ENCODE data around the gene MYRF. TPM values are rescaled to one million over a fixed set of nuclear protein-coding genes. Genes with fewer than 3 reads are reported as not detected.

MYRF gene
- total and polyA plus RNA-seq, 2 donors (not counting 3 experiments of a cell fraction or from before 2014, with no cell fraction given), result 0.82 to 0.98 TPM

DNA sequence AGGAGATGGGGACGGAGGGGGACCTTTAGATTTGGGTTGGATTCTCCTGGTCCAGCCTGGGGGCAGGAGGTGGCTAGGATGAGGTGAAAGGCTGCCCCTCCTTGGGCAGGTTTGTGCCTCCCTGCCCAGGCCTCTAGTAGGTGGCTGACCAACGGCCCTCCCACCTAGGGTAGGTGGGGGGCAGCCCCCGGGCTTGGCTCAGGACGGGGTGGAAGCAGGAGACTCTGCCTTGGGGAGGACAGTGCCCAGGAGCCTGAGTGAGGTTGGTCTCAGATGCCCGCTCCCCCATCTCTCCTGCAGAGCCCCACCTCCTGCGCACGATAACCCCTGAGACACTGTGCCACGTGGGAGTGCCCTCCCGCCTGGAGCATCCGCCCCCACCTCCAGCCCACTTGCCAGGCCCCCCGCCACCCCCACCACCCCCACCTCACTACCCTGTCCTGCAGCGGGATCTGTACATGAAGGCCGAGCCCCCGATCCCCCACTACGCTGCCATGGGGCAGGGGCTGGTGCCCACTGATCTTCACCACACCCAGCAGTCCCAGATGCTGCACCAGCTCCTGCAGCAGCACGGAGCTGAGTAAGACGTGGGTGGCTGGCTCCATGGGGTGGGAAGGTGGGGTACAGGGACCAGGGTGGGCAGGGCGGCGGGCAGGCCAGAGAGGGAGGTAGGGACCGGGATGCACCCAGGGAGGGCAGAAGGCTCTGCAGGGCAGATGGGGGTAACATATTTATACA is 17.7 kb downstream of the MYRF start:
- DNase-seq (ENCODE audit: low read depth, low spot score) (no peak), FAIRE-seq (no peak)
- H3K9ac ChIP-seq (replicated peaks; ENCODE audit: extremely low read depth, insufficient read depth, low read length), result no peak overlapping the region
- no peaks in the 10 kb centered on the region for H3K9me1 ChIP-seq (replicated peaks; ENCODE audit: control insufficient read depth, extremely low read depth, insufficient read depth, low read length)
- intact Hi-C loops (cut with micrococcal nuclease), result no loop called here
- no peaks in the 10 kb centered on the region for H4K20me1 ChIP-seq (replicated peaks; ENCODE audit: control insufficient read depth, extremely low read depth, insufficient read depth, low read length)
- H3K36me3 ChIP-seq (ENCODE audit: control insufficient read depth in 2 of 2, extremely low read depth in 1 of 2, insufficient read depth in 2 of 2, low read length in 2 of 2), result no peaks in the 10 kb centered on the region
- no peak overlapping the region for H3K4me2 ChIP-seq (ENCODE audit: insufficient read depth, low read length)
- H3K27ac ChIP-seq (ENCODE audit: insufficient read depth, low read depth, low read length), result no peak overlapping the region
- peaks cover 6% of the 10 kb centered on the region for H3K4me1 ChIP-seq (ENCODE audit: control insufficient read depth, extremely low read depth, insufficient read depth, low read length)
- H3K27me3 ChIP-seq (ENCODE audit: control insufficient read depth in 2 of 2, insufficient read depth in 2 of 2, low read length in 2 of 2), result no peaks in the 10 kb centered on the region
- H2AFZ ChIP-seq (ENCODE audit: low read depth, low read length), result no peak overlapping the region
- dilution Hi-C loops (cut with MboI; ENCODE audit: extremely low pct_ligation_motif_present, low sequenced_read_pairs), result no loop called here
- CTCF ChIA-PET, result no interaction called here
- TF ChIP-seq MYC (IDR thresholded peaks at IDR 0.05; ENCODE audit: low read depth, low read length), result no peak
- no peak for TF ChIP-seq FOS (IDR thresholded peaks at IDR 0.05; ENCODE audit: borderline replicate concordance, insufficient read depth, low read length)
- TF ChIP-seq, protein P1, sequence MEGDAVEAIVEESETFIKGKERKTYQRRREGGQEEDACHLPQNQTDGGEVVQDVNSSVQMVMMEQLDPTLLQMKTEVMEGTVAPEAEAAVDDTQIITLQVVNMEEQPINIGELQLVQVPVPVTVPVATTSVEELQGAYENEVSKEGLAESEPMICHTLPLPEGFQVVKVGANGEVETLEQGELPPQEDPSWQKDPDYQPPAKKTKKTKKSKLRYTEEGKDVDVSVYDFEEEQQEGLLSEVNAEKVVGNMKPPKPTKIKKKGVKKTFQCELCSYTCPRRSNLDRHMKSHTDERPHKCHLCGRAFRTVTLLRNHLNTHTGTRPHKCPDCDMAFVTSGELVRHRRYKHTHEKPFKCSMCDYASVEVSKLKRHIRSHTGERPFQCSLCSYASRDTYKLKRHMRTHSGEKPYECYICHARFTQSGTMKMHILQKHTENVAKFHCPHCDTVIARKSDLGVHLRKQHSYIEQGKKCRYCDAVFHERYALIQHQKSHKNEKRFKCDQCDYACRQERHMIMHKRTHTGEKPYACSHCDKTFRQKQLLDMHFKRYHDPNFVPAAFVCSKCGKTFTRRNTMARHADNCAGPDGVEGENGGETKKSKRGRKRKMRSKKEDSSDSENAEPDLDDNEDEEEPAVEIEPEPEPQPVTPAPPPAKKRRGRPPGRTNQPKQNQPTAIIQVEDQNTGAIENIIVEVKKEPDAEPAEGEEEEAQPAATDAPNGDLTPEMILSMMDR (IDR thresholded peaks at IDR 0.05; ENCODE audit: extremely low read depth in 1 of 2, insufficient read depth in 1 of 2, low read depth in 1 of 2, low read length in 2 of 2), result no peak
- H3K4me3 ChIP-seq (replicated peaks in 1 of 3; ENCODE audit: insufficient read depth in 1 of 3, low read depth in 1 of 3, low read length in 3 of 3), result no peak overlapping the region
- POLR2A ChIA-PET, result no interaction called here
- no peaks in the 10 kb centered on the region for H3K79me2 ChIP-seq (ENCODE audit: control insufficient read depth, insufficient read depth, low read length)
- BruUV-seq (replicated peaks), result no TSS peak
- no peaks in the 10 kb centered on the region for H3K9me3 ChIP-seq (replicated peaks; ENCODE audit: control insufficient read depth, insufficient read depth, low read length)

DNA sequence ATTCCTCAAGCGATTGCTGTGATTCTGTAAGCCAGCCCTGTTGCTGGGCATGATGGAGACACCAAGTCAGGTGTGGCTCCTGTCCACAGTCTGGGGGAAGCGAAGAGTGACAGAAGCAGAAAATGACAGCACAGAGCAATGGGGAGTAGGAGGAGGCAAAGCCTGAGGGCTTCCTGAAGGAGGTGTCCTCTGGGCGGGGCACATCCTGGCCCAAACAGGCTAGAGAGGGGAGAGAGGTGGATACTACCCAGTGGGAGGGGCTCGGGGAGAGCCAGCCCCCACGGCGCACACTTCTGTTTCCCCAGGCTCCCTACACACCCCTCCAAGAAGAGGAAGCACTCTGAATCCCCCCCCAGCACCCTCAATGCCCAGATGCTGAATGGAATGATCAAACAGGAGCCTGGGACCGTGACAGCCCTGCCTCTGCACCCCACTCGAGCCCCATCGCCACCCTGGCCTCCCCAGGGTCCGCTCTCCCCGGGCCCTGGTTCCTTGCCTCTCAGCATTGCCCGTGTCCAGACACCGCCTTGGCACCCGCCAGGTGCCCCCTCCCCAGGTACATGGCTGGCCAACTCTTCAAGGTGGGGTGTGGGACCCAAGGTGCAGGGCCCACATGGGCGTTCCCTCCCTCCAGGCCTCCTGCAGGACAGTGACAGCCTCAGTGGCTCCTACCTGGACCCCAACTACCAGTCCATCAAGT is 18.9 kb downstream of the MYRF start:
- Histone ChIP-seq H3K4me1 (ENCODE audit: control insufficient read depth, extremely low read depth, insufficient read depth, low read length) (peaks cover 6% of the 10 kb centered on the region), H3K4me2 (ENCODE audit: insufficient read depth, low read length) (no peak overlapping the region), H2AFZ (ENCODE audit: low read depth, low read length) (no peak overlapping the region), H3K4me3 (replicated peaks in 1 of 3; ENCODE audit: insufficient read depth in 1 of 3, low read depth in 1 of 3, low read length in 3 of 3) (no peak overlapping the region), H3K27ac (ENCODE audit: insufficient read depth, low read depth, low read length) (no peak overlapping the region), H3K27me3 (ENCODE audit: control insufficient read depth in 2 of 2, insufficient read depth in 2 of 2, low read length in 2 of 2) (no peaks in the 10 kb centered on the region), H3K79me2 (ENCODE audit: control insufficient read depth, insufficient read depth, low read length) (no peaks in the 10 kb centered on the region), H3K9me1 (replicated peaks; ENCODE audit: control insufficient read depth, extremely low read depth, insufficient read depth, low read length) (no peaks in the 10 kb centered on the region), H3K9me3 (replicated peaks; ENCODE audit: control insufficient read depth, insufficient read depth, low read length) (no peaks in the 10 kb centered on the region), H3K36me3 (ENCODE audit: control insufficient read depth in 2 of 2, extremely low read depth in 1 of 2, insufficient read depth in 2 of 2, low read length in 2 of 2) (no peaks in the 10 kb centered on the region), H3K9ac (replicated peaks; ENCODE audit: extremely low read depth, insufficient read depth, low read length) (no peak overlapping the region), H4K20me1 (replicated peaks; ENCODE audit: control insufficient read depth, extremely low read depth, insufficient read depth, low read length) (no peaks in the 10 kb centered on the region)
- TF ChIP-seq JUN (IDR thresholded peaks at IDR 0.05; ENCODE audit: borderline replicate concordance, insufficient read depth, insufficient read length, low read depth), result no peak
- no peak for TF ChIP-seq POLR2AphosphoS5 (IDR thresholded peaks at IDR 0.05; ENCODE audit: insufficient read depth, low read depth, low read length)
- TF ChIP-seq MYC (IDR thresholded peaks at IDR 0.05; ENCODE audit: low read depth, low read length), result no peak
- TF ChIP-seq EZH2 (IDR thresholded peaks at IDR 0.05; ENCODE audit: borderline replicate concordance, low read depth, low read length, severe bottlenecking), result no peak
- TF ChIP-seq, protein P2, sequence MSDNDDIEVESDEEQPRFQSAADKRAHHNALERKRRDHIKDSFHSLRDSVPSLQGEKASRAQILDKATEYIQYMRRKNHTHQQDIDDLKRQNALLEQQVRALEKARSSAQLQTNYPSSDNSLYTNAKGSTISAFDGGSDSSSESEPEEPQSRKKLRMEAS (IDR thresholded peaks at IDR 0.05; ENCODE audit: insufficient read depth, insufficient read length), result no peak
- no peak for TF ChIP-seq FOS (IDR thresholded peaks at IDR 0.05; ENCODE audit: borderline replicate concordance, insufficient read depth, low read length)
- TF ChIP-seq, protein P1 (IDR thresholded peaks at IDR 0.05; ENCODE audit: extremely low read depth in 1 of 2, insufficient read depth in 1 of 2, low read depth in 1 of 2, low read length in 2 of 2), result no peak
- intact Hi-C loops (cut with micrococcal nuclease), result no loop called here
- CTCF ChIA-PET, result no interaction called here
- POLR2A ChIA-PET, result no interaction called here
- dilution Hi-C loops (cut with MboI; ENCODE audit: extremely low pct_ligation_motif_present, low sequenced_read_pairs), result no loop called here
- no peak for DNase-seq (ENCODE audit: low read depth, low spot score)
- BruUV-seq (replicated peaks), result no TSS peak
- FAIRE-seq, result no peak
